GM12878 (cell line): ENCODE results near the gene USH2A. TPM values are rescaled to one million over a fixed set of nuclear protein-coding genes. Genes with fewer than 3 reads are reported as not detected.

Experiments
- ATAC-seq: fragments of 200-7000 bp; cut with Tn5 transposase; 3 replicates; pipeline ENCODE4 v1.9.1; 2020; ENCODE audit warnings: mild to moderate bottlenecking, moderate library complexity
- BruUV-seq: library from RNA; stranded (reverse); fragments of 400-500 nt; replicated peaks from 2 replicates; lab custom pipeline; 2021; lab: Mats Ljungman, UMichigan
- CTCF ChIA-PET: fragments of 300-600 bp; sonication (Branson Sonifier 250); formaldehyde crosslinking; extraction: SDS; loops from one replicate; lab custom pipeline; 2021; ENCODE audit warnings: inconsistent platforms; lab: Yijun Ruan, JAX
- POLR2A ChIA-PET: fragments of 350-600 bp; formaldehyde crosslinking; extraction: SDS; loops from one replicate; lab custom pipeline; 2021; ENCODE audit warnings: inconsistent platforms; lab: Charles Lee
- RAD21 ChIA-PET: fragments of 300-600 bp; sonication (Branson Sonifier 250); formaldehyde crosslinking; loops from one replicate; lab custom pipeline; 2023; ENCODE audit warnings: antibody characterized with exemption; ENCODE audit not compliant: unreplicated experiment; lab: Charles Lee
- SMC1A ChIA-PET: fragments of 300-600 bp; sonication (Branson Sonifier 250); formaldehyde crosslinking; loops from one replicate; lab custom pipeline; 2023; ENCODE audit not compliant: unreplicated experiment, uncharacterized antibody; lab: Charles Lee
- DNase-seq: peaks from one replicate; pipeline ENCODE4 v3.0.0-alpha.2; 2011; ENCODE audit warnings: low read depth, low spot score
- FAIRE-seq: peaks from 3 replicates; lab custom pipeline; 2011; peaks lifted over from hg19 to GRCh38; lab: Jason Lieb, UNC
- H2AFZ ChIP-seq: 2 replicates; pipeline ENCODE4 v1.6.0; 2011; ENCODE audit warnings: low read depth, low read length, control low read depth; ENCODE audit not compliant: control insufficient read depth
- H3K27ac ChIP-seq: 2 replicates; pipeline ENCODE4 v1.5.1; 2011; ENCODE audit warnings: control low read depth; ENCODE audit not compliant: control insufficient read depth, insufficient read depth
- H3K27me3 ChIP-seq, 2 experiments: replicated peaks in 1 of 2; 2 replicates each; pipeline versions ENCODE4 v1.6.0 to v1.6.1; 2011; ENCODE audit warnings: low read length in 1 of 2; ENCODE audit not compliant: control insufficient read depth in 2 of 2, insufficient read depth in 2 of 2
- H3K36me3 ChIP-seq, 2 experiments: 2 replicates each; pipeline ENCODE4 v1.5.1; 2011; ENCODE audit warnings: low read length in 1 of 2; ENCODE audit not compliant: control insufficient read depth in 2 of 2, insufficient read depth in 2 of 2
- H3K4me1 ChIP-seq: 2 replicates; pipeline ENCODE4 v1.6.1; 2011; ENCODE audit warnings: mild to moderate bottlenecking, low read length, moderate library complexity, mixed read lengths; ENCODE audit not compliant: control insufficient read depth, insufficient read depth
- H3K4me2 ChIP-seq: 2 replicates; pipeline ENCODE4 v1.6.0; 2011; ENCODE audit warnings: control low read depth; ENCODE audit not compliant: control insufficient read depth, insufficient read depth
- H3K4me3 ChIP-seq: fragments of 200-600 bp; sonication (generic); 2 replicates; pipeline ENCODE4 v1.5.1; 2016
- H3K79me2 ChIP-seq: 2 replicates; pipeline ENCODE4 v1.6.0; 2011; ENCODE audit warnings: low read length; ENCODE audit not compliant: control insufficient read depth, insufficient read depth
- H3K9ac ChIP-seq: 2 replicates; pipeline ENCODE4 v1.8.0; 2011; ENCODE audit warnings: low read length, control low read depth, mixed read lengths; ENCODE audit not compliant: control insufficient read depth, insufficient read depth
- H3K9me3 ChIP-seq: replicated peaks from 3 replicates; pipeline ENCODE4 v1.5.1; 2011; ENCODE audit warnings: mild to moderate bottlenecking, low read length; ENCODE audit not compliant: control insufficient read depth, insufficient read depth
- H4K20me1 ChIP-seq: 2 replicates; pipeline ENCODE4 v1.6.0; 2011; ENCODE audit not compliant: control insufficient read depth, insufficient read depth
- BACH1 ChIP-seq: fragments of 450-650 bp; IDR thresholded peaks from 2 replicates; pipeline ENCODE4 v1.6.1; 2017; ENCODE audit warnings: mild to moderate bottlenecking, borderline replicate concordance
- IKZF2 ChIP-seq, 2 experiments: fragments of 450-650 bp; IDR thresholded peaks; 2 replicates each; pipeline ENCODE4 v1.6.1; 2017; ENCODE audit warnings: mild to moderate bottlenecking in 2 of 2, moderate library complexity in 2 of 2
- MTA3 ChIP-seq: IDR thresholded peaks from 2 replicates; pipeline ENCODE4 v1.6.1; 2012; ENCODE audit warnings: low read length, inconsistent platforms, borderline replicate concordance
- MYC ChIP-seq: IDR thresholded peaks from 2 replicates; pipeline ENCODE4 v1.6.1; 2011; ENCODE audit warnings: mild to moderate bottlenecking, low read length, moderate library complexity, inconsistent platforms; ENCODE audit not compliant: insufficient read depth, insufficient replicate concordance, insufficient read length, severe bottlenecking
- NR2F1 ChIP-seq: fragments of 450-650 bp; conservative IDR thresholded peaks from 2 replicates; pipeline ENCODE4 v1.6.1; 2017; ENCODE audit warnings: mild to moderate bottlenecking
- POLR2A ChIP-seq: IDR thresholded peaks from 2 replicates; pipeline ENCODE4 v1.6.1; 2011; ENCODE audit warnings: low read depth, mild to moderate bottlenecking, low read length
- RAD21 ChIP-seq: IDR thresholded peaks from 2 replicates; pipeline ENCODE4 v1.6.1; 2011; ENCODE audit warnings: mild to moderate bottlenecking, low read depth, low read length, moderate library complexity; ENCODE audit not compliant: insufficient read depth
- RCOR1 ChIP-seq: conservative IDR thresholded peaks from 2 replicates; pipeline ENCODE4 v1.6.1; 2012; ENCODE audit warnings: low read depth, low read length, improper control_type of control experiment
- SMARCA5 ChIP-seq: fragments of 450-650 bp; IDR thresholded peaks from 2 replicates; pipeline ENCODE4 v1.6.1; 2017; ENCODE audit warnings: mild to moderate bottlenecking
- SP1 ChIP-seq: IDR thresholded peaks from one replicate; pipeline ENCODE4 v1.6.1; 2011; ENCODE audit warnings: low read depth, low read length
- WRNIP1 ChIP-seq: IDR thresholded peaks from 2 replicates; pipeline ENCODE4 v1.6.1; 2011; ENCODE audit warnings: low read depth, low read length, improper control_type of control experiment, borderline replicate concordance
- YBX1 ChIP-seq: fragments of 450-650 bp; IDR thresholded peaks from 2 replicates; pipeline ENCODE4 v1.6.1; 2016; ENCODE audit warnings: antibody characterized with exemption
- WGBS: methylation state at CpG from one replicate; pipeline ENCODE4 v1.1.6; 2016; ENCODE audit warnings: low lambda C conversion rate; ENCODE audit not compliant: insufficient replicate concordance, insufficient coverage; ENCODE audit errors: missing lambda C conversion rate; 5-methylcytosine and 5-hydroxymethylcytosine counted together
- in situ Hi-C: fragments of 300-500 bp; cut with MboI; formaldehyde crosslinking; loops from 9 replicates; pipeline ENCODE4 v1.14.3; 2018; ENCODE audit warnings: mixed read lengths
- intact Hi-C: fragments of 100-400 bp; cut with micrococcal nuclease; formaldehyde crosslinking; loops from one replicate; pipeline ENCODE4 v1.14.2; 2022; ENCODE audit not compliant: unreplicated experiment
- polyA plus RNA-seq, 11 experiments: library from polyadenylated mRNA; depleted of rRNA in 4 of 11; unstranded in 6 of 11; stranded (reverse) in 5 of 11; fragments of >200 nt; fragmentation: Nextera tagmentation in 4 of 11; fragmentation: Illumina TruSeq in 1 of 11; extraction: Ambion mirVana in 4 of 11; extraction: Trizol in 1 of 11; gene quantifications; 1 replicate in 1 of 11; 2 replicates in 10 of 11; pipeline versions ENCODE4 v1.2.1 to v1.2.3, GENCODE V29; 2011 to 2016; ENCODE audit warnings: inconsistent platforms in 2 of 11, missing spikeins in 2 of 11, low read depth in 1 of 11
- total RNA-seq, 4 experiments: library from RNA; depleted of rRNA in 3 of 4; stranded (reverse); fragments of >200 nt in 3 of 4; fragmentation: Illumina TruSeq in 1 of 4; extraction: Trizol in 1 of 4; gene quantifications; 2 replicates each; pipeline versions ENCODE4 v1.2.1 to v1.2.3, GENCODE V29; 2013 to 2021
- TF ChIP-seq, protein P1 (sequence below): fragments of 450-650 bp; formaldehyde crosslinking; IDR thresholded peaks from 2 replicates; pipeline ENCODE4 v1.4.0; 2020; ENCODE audit warnings: mild to moderate bottlenecking, moderate library complexity

Gene USH2A
- total and polyA plus RNA-seq, 10 of the 15 experiments (the other 5 are each of a cell fraction or from before 2014, with no cell fraction given) = under 0.01 to 0.20 (median 0.01) TPM; not detected in 2

DNA sequence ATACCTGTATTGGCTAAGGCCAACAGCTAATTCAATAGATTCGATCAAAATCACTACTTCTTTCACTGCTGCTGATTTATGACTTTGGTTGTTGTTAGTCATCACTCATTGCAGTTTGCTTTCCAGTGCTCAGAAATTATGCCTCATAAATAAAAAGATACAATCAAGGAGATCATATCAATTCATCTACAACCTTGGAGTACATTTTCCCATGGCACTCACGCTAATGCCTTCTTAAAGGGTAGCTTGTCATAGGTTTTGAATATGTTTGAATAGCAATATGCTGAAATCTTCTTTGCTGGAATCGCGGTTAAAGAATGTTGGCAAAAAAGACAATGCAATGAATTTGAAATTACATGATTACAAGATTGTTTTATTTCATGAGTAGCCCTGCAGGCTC lies 766.2 kb downstream of the USH2A start:
- H3K4me1 ChIP-seq = no peaks in the 10 kb centered on the region
- H3K9ac ChIP-seq = no peak overlapping the region
- ATAC-seq (no peak), FAIRE-seq (no peak), DNase-seq (no peak)
- no peaks in the 10 kb centered on the region; a peak in 2 of 4 replicates for H3K27me3 ChIP-seq
- ChIA-PET POLR2A (interaction anchor here (1.4 kb wide), 1 partner anchor 11 kb away, joined by 4 read pairs; no protein-coding TSS in a partner anchor), RAD21 (interaction anchor here (1.6 kb wide), 1 partner anchor 9 kb away, joined by 3 read pairs; no protein-coding TSS in a partner anchor), SMC1A (interaction anchor here (0.8 to 1.5 kb wide), 5 partner anchors 9 to 38 kb away, joined by 3 to 6 read pairs (median 3); no protein-coding TSS in a partner anchor), CTCF (interaction anchor here (0.6 to 1.1 kb wide), 3 partner anchors 9 to 82 kb away, joined by 3 to 4 read pairs (median 3); no protein-coding TSS in a partner anchor)
- no peak overlapping the region for H3K4me3 ChIP-seq
- intact Hi-C loops = no loop called here
- in situ Hi-C loops = no loop called here
- H3K79me2 ChIP-seq = no peaks in the 10 kb centered on the region
- no peaks in the 10 kb centered on the region for H4K20me1 ChIP-seq
- H3K9me3 ChIP-seq = no peaks in the 10 kb centered on the region
- BruUV-seq = no TSS peak
- TF ChIP-seq RAD21 (no peak), SP1 (no peak), BACH1 (no peak), POLR2A (no peak), WRNIP1 (no peak), NR2F1 (no peak), IKZF2 (IDR thresholded peaks at IDR 0.05) (no peak), SMARCA5 (no peak), RCOR1 (no peak), MTA3 (no peak), YBX1 (no peak), MYC (no peak)
- TF ChIP-seq, protein P1, sequence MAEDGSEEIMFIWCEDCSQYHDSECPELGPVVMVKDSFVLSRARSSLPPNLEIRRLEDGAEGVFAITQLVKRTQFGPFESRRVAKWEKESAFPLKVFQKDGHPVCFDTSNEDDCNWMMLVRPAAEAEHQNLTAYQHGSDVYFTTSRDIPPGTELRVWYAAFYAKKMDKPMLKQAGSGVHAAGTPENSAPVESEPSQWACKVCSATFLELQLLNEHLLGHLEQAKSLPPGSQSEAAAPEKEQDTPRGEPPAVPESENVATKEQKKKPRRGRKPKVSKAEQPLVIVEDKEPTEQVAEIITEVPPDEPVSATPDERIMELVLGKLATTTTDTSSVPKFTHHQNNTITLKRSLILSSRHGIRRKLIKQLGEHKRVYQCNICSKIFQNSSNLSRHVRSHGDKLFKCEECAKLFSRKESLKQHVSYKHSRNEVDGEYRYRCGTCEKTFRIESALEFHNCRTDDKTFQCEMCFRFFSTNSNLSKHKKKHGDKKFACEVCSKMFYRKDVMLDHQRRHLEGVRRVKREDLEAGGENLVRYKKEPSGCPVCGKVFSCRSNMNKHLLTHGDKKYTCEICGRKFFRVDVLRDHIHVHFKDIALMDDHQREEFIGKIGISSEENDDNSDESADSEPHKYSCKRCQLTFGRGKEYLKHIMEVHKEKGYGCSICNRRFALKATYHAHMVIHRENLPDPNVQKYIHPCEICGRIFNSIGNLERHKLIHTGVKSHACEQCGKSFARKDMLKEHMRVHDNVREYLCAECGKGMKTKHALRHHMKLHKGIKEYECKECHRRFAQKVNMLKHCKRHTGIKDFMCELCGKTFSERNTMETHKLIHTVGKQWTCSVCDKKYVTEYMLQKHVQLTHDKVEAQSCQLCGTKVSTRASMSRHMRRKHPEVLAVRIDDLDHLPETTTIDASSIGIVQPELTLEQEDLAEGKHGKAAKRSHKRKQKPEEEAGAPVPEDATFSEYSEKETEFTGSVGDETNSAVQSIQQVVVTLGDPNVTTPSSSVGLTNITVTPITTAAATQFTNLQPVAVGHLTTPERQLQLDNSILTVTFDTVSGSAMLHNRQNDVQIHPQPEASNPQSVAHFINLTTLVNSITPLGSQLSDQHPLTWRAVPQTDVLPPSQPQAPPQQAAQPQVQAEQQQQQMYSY (CRISPR knock-in tag) = no peak
- 41% methylated on average over 4 of the region's 4 CpGs for WGBS
- no peak overlapping the region for H2AFZ ChIP-seq
- H3K27ac ChIP-seq = no peak overlapping the region
- H3K4me2 ChIP-seq = no peak overlapping the region
- H3K36me3 ChIP-seq = no peaks in the 10 kb centered on the region
